HL-60 (cell line): ENCODE results near the gene ASAP3.

Source experiments
- GABPA ChIP-seq: IDR thresholded peaks from 2 replicates; pipeline ENCODE4 v1.6.1; 2012; ENCODE audit warnings: low read depth
- POLR2AphosphoS5 ChIP-seq: IDR thresholded peaks from 2 replicates; pipeline ENCODE4 v1.6.1; 2012; ENCODE audit warnings: low read depth
- SPI1 ChIP-seq: IDR thresholded peaks from 2 replicates; pipeline ENCODE4 v1.6.1; 2012; ENCODE audit warnings: low read depth, mild to moderate bottlenecking, borderline replicate concordance
- TF ChIP-seq, protein P1 (sequence below): IDR thresholded peaks from one replicate; pipeline ENCODE4 v1.5.1; 2011; ENCODE audit warnings: low read length, control low read depth, inconsistent platforms; ENCODE audit not compliant: insufficient read depth
- TF ChIP-seq, protein P2 (sequence below): IDR thresholded peaks from 2 replicates; pipeline ENCODE4 v1.6.1; 2012; ENCODE audit warnings: low read depth; ENCODE audit not compliant: insufficient replicate concordance

DNA sequence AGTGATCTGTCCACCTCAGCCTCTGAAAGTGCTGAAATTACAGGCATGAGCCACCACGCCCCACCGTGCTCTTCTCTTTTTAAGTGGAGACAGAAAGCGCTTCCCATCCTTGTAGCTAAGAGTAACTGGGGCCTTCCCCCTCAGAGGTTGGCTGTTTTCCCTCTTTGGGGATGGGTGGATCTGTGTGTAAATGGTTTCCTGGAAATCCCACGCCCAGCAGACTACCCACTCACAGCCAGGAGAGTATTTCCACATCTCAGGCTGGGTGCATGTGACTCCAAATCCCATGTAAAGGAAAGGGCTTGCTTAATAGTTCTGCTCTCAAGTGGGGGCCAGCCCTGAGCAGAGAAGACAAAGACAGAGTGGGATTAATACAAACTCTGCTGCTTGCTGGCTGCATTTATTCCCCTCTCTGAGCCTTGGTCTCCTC, 39.9 kb downstream of the ASAP3 start:
- TF ChIP-seq, protein P1, sequence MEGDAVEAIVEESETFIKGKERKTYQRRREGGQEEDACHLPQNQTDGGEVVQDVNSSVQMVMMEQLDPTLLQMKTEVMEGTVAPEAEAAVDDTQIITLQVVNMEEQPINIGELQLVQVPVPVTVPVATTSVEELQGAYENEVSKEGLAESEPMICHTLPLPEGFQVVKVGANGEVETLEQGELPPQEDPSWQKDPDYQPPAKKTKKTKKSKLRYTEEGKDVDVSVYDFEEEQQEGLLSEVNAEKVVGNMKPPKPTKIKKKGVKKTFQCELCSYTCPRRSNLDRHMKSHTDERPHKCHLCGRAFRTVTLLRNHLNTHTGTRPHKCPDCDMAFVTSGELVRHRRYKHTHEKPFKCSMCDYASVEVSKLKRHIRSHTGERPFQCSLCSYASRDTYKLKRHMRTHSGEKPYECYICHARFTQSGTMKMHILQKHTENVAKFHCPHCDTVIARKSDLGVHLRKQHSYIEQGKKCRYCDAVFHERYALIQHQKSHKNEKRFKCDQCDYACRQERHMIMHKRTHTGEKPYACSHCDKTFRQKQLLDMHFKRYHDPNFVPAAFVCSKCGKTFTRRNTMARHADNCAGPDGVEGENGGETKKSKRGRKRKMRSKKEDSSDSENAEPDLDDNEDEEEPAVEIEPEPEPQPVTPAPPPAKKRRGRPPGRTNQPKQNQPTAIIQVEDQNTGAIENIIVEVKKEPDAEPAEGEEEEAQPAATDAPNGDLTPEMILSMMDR = no peak
- TF ChIP-seq POLR2AphosphoS5 (no peak), SPI1 (no peak), GABPA (no peak)
- TF ChIP-seq, protein P2, sequence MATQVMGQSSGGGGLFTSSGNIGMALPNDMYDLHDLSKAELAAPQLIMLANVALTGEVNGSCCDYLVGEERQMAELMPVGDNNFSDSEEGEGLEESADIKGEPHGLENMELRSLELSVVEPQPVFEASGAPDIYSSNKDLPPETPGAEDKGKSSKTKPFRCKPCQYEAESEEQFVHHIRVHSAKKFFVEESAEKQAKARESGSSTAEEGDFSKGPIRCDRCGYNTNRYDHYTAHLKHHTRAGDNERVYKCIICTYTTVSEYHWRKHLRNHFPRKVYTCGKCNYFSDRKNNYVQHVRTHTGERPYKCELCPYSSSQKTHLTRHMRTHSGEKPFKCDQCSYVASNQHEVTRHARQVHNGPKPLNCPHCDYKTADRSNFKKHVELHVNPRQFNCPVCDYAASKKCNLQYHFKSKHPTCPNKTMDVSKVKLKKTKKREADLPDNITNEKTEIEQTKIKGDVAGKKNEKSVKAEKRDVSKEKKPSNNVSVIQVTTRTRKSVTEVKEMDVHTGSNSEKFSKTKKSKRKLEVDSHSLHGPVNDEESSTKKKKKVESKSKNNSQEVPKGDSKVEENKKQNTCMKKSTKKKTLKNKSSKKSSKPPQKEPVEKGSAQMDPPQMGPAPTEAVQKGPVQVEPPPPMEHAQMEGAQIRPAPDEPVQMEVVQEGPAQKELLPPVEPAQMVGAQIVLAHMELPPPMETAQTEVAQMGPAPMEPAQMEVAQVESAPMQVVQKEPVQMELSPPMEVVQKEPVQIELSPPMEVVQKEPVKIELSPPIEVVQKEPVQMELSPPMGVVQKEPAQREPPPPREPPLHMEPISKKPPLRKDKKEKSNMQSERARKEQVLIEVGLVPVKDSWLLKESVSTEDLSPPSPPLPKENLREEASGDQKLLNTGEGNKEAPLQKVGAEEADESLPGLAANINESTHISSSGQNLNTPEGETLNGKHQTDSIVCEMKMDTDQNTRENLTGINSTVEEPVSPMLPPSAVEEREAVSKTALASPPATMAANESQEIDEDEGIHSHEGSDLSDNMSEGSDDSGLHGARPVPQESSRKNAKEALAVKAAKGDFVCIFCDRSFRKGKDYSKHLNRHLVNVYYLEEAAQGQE = no peak
